GM18873 (cell line): ENCODE measurements around the gene CD2AP.
A peak's percentile ranks its signal among the peaks of the same experiment; 100 is the strongest.
"Not testable (repeated sequence)": the region's sequence is repeated elsewhere in the genome, so short reads cannot be mapped to it uniquely, and the experiment has no call there.

Source experiments
- ATAC-seq: cut with Tn5 transposase; IDR thresholded peaks from one replicate; pipeline ENCODE4 v1.9.1; 2021; ENCODE audit warnings: mild to moderate bottlenecking, moderate library complexity, moderate number of reproducible peaks; ENCODE audit not compliant: unreplicated experiment, low FRiP score

The CD2AP gene, protein sequence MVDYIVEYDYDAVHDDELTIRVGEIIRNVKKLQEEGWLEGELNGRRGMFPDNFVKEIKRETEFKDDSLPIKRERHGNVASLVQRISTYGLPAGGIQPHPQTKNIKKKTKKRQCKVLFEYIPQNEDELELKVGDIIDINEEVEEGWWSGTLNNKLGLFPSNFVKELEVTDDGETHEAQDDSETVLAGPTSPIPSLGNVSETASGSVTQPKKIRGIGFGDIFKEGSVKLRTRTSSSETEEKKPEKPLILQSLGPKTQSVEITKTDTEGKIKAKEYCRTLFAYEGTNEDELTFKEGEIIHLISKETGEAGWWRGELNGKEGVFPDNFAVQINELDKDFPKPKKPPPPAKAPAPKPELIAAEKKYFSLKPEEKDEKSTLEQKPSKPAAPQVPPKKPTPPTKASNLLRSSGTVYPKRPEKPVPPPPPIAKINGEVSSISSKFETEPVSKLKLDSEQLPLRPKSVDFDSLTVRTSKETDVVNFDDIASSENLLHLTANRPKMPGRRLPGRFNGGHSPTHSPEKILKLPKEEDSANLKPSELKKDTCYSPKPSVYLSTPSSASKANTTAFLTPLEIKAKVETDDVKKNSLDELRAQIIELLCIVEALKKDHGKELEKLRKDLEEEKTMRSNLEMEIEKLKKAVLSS

GRCh38 chr6:47477497-47478232, at the start of gene CD2AP:
Gene CD2AP (plus strand): TSS chr6:47477789. CDS start chr6:47478245, 456 bp downstream.
- peak; percentile 65 for ATAC-seq

GRCh38 chr6:47428288-47428687, 49.3 kb upstream of the CD2AP start:
- ATAC-seq: no peak

GRCh38 chr6:47428746-47429664, 48.6 kb upstream of the CD2AP start:
- no peak for ATAC-seq

- ATAC-seq: no peak
These were observed 43.0 kb upstream of the CD2AP start for GRCh38 chr6:47434372-47435253.

DNA sequence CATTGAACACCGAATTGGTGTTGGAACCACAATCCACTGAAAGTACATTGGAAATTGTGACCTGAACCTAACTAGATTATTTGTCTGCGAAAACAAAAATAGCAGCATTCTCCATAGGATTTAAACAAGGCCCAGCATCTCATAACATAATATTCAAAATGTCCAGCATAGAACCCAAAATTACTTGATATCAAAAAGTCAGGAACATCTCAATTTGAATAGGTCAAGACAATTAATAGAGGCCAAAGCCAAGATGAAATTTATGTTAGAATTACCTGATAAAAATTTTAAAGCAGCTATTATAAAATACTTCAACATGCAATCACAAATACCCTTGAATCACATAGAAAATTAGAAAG, 42.4 kb upstream of the CD2AP start:
- ATAC-seq: no peak

GRCh38 chr6:47437592-47437991, 40.0 kb upstream of the CD2AP start:
- ATAC-seq: peak; percentile 67

DNA sequence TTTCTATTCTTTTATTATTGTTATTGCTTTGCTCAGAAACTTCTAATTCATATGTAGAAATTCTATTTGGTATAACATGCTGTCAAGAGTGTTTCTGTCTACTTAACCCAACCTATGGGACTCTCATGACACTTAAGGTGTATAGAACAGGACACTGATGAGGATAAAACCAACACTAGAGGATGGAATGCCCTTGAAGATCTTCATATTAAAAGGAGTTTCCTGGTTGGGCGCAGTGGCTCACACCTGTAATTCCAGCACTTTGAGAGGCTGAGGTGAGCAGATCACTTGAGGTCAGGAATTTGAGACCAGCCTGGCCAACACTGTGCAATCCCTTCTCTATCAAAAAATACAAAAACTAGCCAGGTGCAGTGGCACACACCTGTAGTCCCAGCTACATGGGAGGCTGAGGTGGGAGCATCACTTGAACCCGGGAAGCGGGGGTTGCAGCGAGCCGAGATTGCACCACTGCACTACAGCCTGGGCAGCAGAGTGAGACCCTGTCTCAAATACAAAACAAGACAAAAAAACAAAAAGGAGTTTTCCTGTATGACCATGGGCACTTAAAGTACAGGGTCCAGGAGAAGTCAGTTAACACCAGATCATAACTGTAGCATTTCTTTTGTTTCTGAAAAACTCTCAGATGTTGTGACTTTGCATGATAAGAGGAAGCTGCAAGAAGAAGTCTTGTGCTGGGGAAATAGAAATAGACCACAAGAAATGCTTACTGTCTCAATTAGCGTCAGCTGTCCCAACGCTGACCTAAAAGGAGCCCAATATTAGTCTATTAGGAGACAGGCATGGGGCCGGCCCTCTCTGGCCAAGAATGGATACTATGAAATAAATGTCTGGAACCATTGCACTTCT, 38.9 kb upstream of the CD2AP start:
- peak; percentile 73 for ATAC-seq

- ATAC-seq: peak; percentile 30
These were observed 38.3 kb upstream of the CD2AP start for GRCh38 chr6:47439348-47439668.

DNA sequence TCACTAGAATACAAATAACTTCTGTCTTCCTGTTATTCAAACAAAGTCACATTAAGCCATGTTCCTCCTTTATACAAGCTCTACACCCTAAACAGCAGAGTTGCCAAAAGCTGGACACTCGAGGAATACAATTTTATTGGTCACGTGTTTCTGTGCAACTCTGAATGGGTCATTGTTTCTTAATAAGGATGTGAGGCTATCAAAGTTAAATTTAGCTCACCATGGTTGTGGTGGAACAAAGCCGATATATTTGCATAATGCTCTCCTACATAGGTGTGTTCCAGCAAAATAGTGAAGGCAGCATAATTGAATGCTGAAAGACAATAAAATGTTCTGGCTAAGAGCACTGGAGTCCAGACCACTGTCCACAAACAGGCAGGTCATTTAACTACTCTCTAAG, 36.9 kb upstream of the CD2AP start:
- peak; percentile 54 for ATAC-seq

- not testable (repeated sequence) for ATAC-seq
These were observed 32.6 kb upstream of the CD2AP start for GRCh38 chr6:47444964-47445363.

GRCh38 chr6:47446669-47447330, 30.8 kb upstream of the CD2AP start:
- ATAC-seq: no peak

GRCh38 chr6:47447722-47448121, 29.9 kb upstream of the CD2AP start:
- no peak for ATAC-seq

DNA sequence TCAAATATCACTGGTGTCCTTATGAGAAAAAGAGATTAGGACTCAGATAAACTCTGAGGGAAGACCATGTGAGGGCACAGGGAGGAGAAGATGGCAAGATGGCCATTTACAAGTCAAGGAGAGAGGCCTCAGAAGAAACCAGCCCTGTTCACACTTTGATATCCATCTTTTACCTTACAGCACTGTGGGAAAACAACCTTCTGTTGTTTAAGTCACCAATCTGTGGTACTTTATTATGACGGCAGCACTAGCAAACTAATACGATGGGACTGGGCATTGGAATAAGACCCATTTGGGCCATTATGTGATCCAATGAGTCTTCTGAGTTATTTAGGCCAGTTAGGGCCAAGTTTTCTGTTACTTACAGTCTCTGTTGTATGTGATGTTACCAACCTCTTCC, 26.4 kb upstream of the CD2AP start:
- no peak for ATAC-seq

DNA sequence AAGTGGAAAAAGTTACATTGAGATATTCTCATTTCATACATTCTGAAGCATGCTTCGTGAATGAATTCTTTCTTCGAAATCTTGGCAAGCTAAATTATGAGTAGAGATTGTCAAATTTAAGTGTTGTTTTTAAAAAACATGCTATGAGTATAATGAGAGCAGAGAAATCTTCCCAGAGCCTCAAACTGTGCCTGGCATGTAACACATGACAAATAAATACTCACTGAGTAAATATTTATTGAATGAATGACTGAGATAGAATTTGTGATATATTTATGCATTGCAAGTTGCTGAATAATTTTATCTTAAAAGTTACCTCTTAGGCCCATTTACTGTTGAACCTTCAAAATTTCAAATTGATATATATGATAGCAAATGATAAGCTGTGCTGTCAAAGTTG, 24.7 kb upstream of the CD2AP start:
- ATAC-seq: no peak

DNA sequence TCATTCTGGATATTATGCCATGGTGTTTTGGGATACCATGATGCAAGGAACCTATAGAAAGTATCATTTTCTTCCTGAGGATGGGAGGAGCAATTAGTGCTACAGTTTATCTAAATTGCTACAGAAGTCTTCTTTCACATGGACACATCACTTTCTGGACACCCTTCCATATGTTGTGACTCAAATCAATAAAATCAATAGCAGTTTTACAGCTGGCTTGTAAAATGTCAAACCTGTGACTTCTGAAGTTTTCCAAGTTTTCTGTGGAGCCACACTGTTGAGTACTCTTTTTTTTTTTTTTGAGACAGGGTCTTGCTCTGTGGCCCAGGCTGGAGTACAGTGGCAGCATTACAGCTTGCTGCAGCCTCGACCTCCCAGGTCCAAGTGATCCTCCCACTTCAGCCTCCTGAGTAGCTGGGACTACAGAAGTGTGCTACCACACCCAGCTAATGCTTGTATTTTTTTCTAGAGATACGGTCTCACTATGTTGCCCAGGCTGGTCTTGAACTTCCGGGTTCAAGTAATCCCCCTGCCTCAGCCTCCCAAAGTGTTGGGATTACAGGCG, 24.1 kb upstream of the CD2AP start:
- ATAC-seq: no peak

- ATAC-seq: no peak
These were observed 22.7 kb upstream of the CD2AP start for GRCh38 chr6:47454713-47455396.

GRCh38 chr6:47455533-47456209, 21.9 kb upstream of the CD2AP start:
- peak; percentile 69 for ATAC-seq
